Fibroblast of peridontal ligament (primary cell): Measurements from ENCODE around the gene TMEM39B.
"Not testable (repeated sequence)": the region's sequence is repeated elsewhere in the genome, so short reads cannot be mapped to it uniquely, and the experiment has no call there.

Source experiments
- DNase-seq: peaks from one replicate; pipeline ENCODE4 v3.0.0-alpha.2; 2010; ENCODE audit errors: extremely low read depth

Gene TMEM39B

GRCh38 chr1:32072622-32073298 is at the start of gene TMEM39B:
Gene TMEM39B, plus strand, starts transcription at chr1:32072939. Its CDS starts 109 bp downstream, at chr1:32073048.
- DNase-seq = peak; percentile 91

DNA sequence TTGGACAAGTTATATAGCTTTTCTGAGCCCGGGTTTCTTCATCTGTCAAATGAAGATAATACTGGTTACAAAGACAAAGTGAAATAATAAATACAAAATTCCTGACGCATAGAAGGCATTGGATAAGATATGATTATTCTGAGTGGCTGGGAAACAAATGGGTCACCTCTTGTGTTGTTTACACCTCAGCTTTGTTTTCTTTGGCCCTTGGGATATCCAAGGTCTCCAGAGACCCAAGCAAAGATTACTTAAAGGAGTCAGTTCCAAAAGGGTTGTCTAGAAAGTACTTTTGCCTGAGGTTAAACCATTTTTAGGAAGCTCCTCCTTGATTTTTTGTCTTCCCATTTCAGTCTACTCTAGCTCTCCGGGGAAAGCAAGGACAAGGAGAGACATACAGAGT is 49.4 kb upstream of the TMEM39B start:
- no peak for DNase-seq

- no peak for DNase-seq
These were observed 47.2 kb upstream of the TMEM39B start for GRCh38 chr1:32025515-32025914.

DNA sequence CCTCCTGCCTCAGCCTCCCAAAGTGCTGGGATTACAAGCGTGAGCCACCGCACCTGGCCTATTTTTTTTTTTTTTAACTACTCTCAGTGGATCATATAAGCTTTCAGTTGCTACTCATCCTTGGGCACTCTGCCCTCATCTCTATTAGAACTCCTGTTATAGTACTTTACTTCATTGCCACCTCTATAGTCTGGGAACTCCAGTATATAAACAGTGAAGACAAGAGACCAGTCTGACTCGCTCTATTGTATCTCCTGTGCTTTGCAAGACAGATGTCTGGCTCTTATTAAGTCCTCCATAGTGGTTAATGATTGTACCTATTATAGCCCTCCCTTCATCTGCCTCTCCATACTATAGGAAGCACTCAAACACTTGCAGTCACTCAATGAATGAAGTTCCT is 44.0 kb upstream of the TMEM39B start:
- DNase-seq = no peak

GRCh38 chr1:32031578-32032274 is 41.0 kb upstream of the TMEM39B start:
- peak; percentile 56 for DNase-seq

DNA sequence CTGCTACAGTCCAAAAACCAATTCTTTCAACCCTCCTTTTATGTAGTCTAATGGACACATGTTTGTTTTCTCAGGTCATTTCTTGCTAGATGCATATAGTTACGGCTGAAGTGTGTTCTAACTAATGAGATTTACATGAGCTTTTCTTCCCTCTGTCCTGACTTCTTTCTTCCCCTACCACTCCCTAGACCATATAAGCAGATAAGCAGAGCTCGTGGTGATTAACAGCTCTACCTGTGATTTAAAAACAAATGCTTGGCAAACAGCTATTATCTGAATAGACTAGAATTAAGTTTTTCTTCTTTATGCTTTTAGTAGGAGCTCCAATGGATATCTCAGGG is 40.5 kb upstream of the TMEM39B start:
- no peak for DNase-seq

DNA sequence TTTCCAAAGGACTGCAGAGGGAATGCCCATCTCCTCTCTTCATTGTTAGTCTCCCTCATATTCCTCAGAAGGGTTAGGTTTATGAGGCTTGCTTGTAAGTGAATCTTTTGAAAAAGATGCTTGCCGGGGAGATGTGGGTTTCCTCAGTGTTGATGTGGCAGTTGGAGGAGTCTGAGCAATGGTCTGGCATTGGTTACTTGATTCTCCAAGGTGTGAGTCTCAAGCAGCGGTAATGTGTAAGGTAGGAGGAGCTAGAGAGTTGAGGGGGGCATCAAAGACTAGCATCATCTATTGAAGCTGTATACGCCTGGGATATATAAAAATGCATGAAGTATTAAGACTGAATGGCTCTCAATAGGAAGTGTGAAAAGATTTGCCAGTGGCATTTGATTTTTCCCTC is 37.6 kb upstream of the TMEM39B start:
- no peak for DNase-seq

DNA sequence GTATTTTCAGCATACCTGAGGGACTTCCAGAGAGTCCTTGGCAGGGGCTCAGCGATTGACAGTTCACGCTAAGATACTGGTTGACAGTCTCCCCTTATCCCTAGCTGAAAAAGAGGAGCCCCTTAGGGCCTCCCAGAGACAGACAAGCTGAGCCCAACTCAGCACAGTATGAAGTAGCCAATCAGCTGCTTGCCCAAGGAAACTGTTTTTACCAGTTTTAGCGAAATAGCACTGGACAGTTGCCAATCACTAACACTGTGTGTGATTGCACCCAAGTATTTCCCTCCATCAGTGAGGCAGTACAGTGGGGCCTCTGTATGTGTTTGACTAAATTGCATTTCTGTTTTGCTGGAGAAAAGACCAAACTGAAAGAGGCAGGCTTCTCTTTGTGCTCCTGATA is 32.0 kb upstream of the TMEM39B start:
- DNase-seq = no peak

DNA sequence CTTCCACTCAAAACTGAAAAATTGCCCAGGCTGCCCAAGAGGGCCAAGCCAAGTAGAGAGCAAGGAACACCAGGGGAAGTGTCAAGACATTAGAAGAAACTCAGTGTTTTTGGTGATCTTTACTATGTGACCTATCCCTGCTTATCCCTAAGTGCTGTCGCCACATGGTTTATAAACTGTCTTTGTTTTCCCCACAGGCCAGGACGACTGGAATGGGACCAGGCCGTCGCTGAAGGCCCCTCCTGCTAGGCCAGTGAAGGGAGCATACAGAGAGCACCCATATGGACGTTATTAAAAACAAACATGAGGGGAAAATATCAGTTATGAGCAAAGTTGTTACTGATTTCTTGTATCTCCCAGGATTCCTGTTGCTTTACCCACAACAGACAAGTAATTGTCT is 30.4 kb upstream of the TMEM39B start:
- no peak for DNase-seq

GRCh38 chr1:32044234-32044633 is 28.5 kb upstream of the TMEM39B start:
- DNase-seq = no peak

GRCh38 chr1:32045772-32046171 is 27.0 kb upstream of the TMEM39B start:
- DNase-seq = no peak

- peak; percentile 63 for DNase-seq
These were observed 25.0 kb upstream of the TMEM39B start for GRCh38 chr1:32047701-32048100.

DNA sequence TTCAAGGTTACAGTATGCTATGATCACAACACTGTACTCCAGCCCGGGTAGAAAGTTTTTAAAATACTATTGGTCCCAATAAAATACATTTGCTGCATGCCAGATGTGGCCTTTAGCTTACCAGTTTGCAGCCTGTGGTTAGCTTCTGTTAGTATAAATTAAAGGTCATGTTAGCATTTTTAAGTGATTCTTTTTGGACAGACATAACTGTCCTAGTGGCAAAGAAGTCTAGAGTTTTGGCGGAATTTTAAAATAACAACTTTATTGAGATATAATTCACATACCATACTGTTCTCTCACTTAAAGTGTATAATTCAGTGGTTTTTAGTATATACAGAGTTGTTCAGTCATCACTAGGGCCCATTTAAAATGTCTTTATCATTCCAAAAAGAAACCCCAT is 24.3 kb upstream of the TMEM39B start:
- peak; percentile 89 for DNase-seq

- no peak for DNase-seq
These were observed 21.0 kb upstream of the TMEM39B start for GRCh38 chr1:32051706-32052105.

DNA sequence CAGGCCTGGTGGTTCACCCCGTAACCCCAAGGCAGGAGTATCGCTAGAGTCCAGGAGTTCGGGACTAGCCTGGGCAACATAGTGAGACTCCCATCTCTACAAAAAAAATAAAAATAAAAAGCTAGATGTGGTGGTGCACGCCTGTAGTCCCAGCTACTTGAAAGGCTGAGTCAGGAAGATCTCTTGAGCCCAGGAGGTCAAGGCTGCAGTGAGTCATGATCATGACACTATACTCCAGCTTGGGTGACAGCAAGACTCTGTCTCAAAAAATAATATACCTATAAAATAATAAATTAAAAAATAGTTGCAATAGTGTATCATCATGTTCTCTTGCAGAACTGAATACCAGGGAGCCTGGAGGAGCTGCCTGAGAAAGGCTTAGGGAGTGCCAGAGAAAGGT is 19.9 kb upstream of the TMEM39B start:
- DNase-seq = no peak

- DNase-seq = no peak
These were observed 17.3 kb upstream of the TMEM39B start for GRCh38 chr1:32055416-32055815.

- DNase-seq = no peak
These were observed 16.1 kb upstream of the TMEM39B start for GRCh38 chr1:32056598-32056997.

DNA sequence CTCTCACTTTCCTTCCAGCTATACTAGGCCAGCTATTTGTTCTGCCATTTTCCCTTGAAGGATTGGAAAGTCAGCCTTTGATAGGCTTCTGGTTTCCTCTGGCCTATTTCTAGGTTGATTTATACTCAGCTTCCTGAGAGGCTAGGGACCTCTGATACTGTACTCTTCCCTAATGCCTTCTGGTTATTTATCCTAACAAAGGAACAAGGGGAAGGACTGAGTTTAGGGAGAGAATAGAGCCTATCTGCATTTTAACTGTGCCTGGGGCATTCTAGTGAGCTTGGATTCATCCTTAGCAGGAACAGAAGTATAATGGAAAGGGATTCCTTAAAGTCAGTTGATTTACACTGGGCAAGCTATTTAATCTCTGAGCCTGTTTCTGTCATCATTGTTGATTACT is 11.8 kb upstream of the TMEM39B start:
- no peak for DNase-seq

DNA sequence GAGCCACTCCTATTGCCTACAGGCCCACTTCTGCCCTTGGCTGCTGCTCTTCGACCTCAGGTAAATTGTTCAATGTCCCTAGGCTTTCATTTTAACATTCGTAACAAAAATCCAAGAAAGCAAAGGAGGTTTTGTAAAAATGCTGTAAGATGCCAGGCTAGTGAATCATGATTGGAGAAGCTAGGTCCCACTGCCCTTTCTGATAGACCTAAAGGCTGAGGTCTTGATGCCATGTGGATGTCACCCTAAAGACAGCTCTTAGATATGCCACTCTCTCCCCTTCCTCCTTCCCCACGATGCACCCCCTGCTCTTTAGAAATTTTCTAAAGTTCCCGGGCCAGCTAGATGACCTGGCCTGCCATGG is 9.9 kb upstream of the TMEM39B start:
- peak; percentile 44 for DNase-seq

- DNase-seq = peak; percentile 88
These were observed 9.5 kb upstream of the TMEM39B start for GRCh38 chr1:32063261-32063681.

- DNase-seq = not testable (repeated sequence)
These were observed 6.9 kb upstream of the TMEM39B start for GRCh38 chr1:32065613-32066488.

- peak; percentile 67 for DNase-seq
These were observed 6.3 kb upstream of the TMEM39B start for GRCh38 chr1:32066489-32066873.
